ENCODE data around the gene VEGFA. TPM values are rescaled to one million over a fixed set of nuclear protein-coding genes. Genes with fewer than 3 reads are reported as not detected.
A peak's percentile ranks its signal among the peaks of the same experiment; 100 is the strongest.

Gene VEGFA
- polyA plus RNA-seq, 3 donors = 19.0 to 454 (median 32.0) TPM

- Mint-ChIP-seq H3K36me3 (no peaks in the 10 kb centered on the region), H3K4me3 (peak overlapping the region in 1 of 2 donors; percentile 9), H3K9me3 (peaks cover 0 to 2% (median 0%) of the 10 kb centered on the region in 7 donors), H3K27me3 (ENCODE audit: low read depth in 3 of 3) (peaks cover 15 to 22% (median 18%) of the 10 kb centered on the region in 3 donors), H3K4me1 (peaks cover 20% of the 10 kb centered on the region), H3K27ac (no peak overlapping the region)
- intact Hi-C loops (cut with micrococcal nuclease) = no loop called here
- peaks cover 0 to 8% of the 10 kb centered on the region in 2 donors for H3K27me3 ChIP-seq (ENCODE audit: control insufficient read depth in 2 of 2, insufficient read depth in 2 of 2, low read length in 2 of 2)
- no peak overlapping the region for H3K27ac ChIP-seq (ENCODE audit: low read depth in 1 of 2, low read length in 2 of 2)
- no peak overlapping the region for H3K4me3 ChIP-seq (replicated peaks in 1 of 3; ENCODE audit: low read depth in 2 of 3, low read length in 3 of 3)
- H3K9me3 ChIP-seq (replicated peaks in 1 of 2; ENCODE audit: control insufficient read depth in 1 of 2, insufficient read depth in 1 of 2, low read length in 2 of 2) = no peaks in the 10 kb centered on the region
- WGBS (ENCODE audit: insufficient coverage) = 100% methylated on average over 4 of the region's 7 CpGs
- no peaks in the 10 kb centered on the region for H3K36me3 ChIP-seq (replicated peaks in 1 of 2; ENCODE audit: control insufficient read depth in 1 of 2, insufficient read depth in 2 of 2, low read length in 2 of 2)
- no peaks in the 10 kb centered on the region for H3K79me2 ChIP-seq (ENCODE audit: insufficient read depth, low read length)
- no peak overlapping the region for H3K4me2 ChIP-seq (replicated peaks; ENCODE audit: extremely low read depth, low read length, poor library complexity, severe bottlenecking)
- no peak overlapping the region for H3K9ac ChIP-seq (ENCODE audit: insufficient read depth, low read length, poor library complexity, severe bottlenecking)
- peaks cover 15 to 17% of the 10 kb centered on the region in 2 donors for H3K4me1 ChIP-seq (ENCODE audit: control insufficient read depth in 1 of 2, insufficient read depth in 2 of 2, low read length in 2 of 2)
- no peak overlapping the region for H2AFZ ChIP-seq (ENCODE audit: insufficient read depth, low read depth, low read length, poor library complexity, severe bottlenecking)
- no peaks in the 10 kb centered on the region for H4K20me1 ChIP-seq (ENCODE audit: insufficient read depth, low read length)
- no peak for DNase-seq
- TF ChIP-seq CTCF (IDR thresholded peaks at IDR 0.05) = no peak
These were observed 10.7 kb upstream of the VEGFA start for GRCh38 chr6:43759136-43759906.

GRCh38 chr6:43759907-43760206 is 10.2 kb upstream of the VEGFA start:
- WGBS (ENCODE audit: insufficient coverage) = 83% methylated on average over 3 of the region's 4 CpGs
- peaks cover 20% of the 10 kb centered on the region for H3K4me1 Mint-ChIP-seq
- no peak for DNase-seq
- H3K27me3 Mint-ChIP-seq (ENCODE audit: low read depth in 3 of 3) = peaks cover 18 to 22% (median 20%) of the 10 kb centered on the region in 3 donors
- H3K4me3 ChIP-seq (replicated peaks in 1 of 3; ENCODE audit: low read depth in 2 of 3, low read length in 3 of 3) = no peak overlapping the region
- no peaks in the 10 kb centered on the region for H3K79me2 ChIP-seq (ENCODE audit: insufficient read depth, low read length)
- H3K27ac ChIP-seq (ENCODE audit: low read depth in 1 of 2, low read length in 2 of 2) = no peak overlapping the region
- H3K9ac ChIP-seq (ENCODE audit: insufficient read depth, low read length, poor library complexity, severe bottlenecking) = no peak overlapping the region
- H3K9me3 Mint-ChIP-seq = peaks cover 0 to 2% (median 0%) of the 10 kb centered on the region in 7 donors
- TF ChIP-seq CTCF (IDR thresholded peaks at IDR 0.05) = no peak
- H4K20me1 ChIP-seq (ENCODE audit: insufficient read depth, low read length) = no peaks in the 10 kb centered on the region
- H3K4me3 Mint-ChIP-seq = peak overlapping the region in 1 of 2 donors; percentile 43
- no peaks in the 10 kb centered on the region for H3K36me3 Mint-ChIP-seq
- no peak overlapping the region for H2AFZ ChIP-seq (ENCODE audit: insufficient read depth, low read depth, low read length, poor library complexity, severe bottlenecking)
- H3K36me3 ChIP-seq (replicated peaks in 1 of 2; ENCODE audit: control insufficient read depth in 1 of 2, insufficient read depth in 2 of 2, low read length in 2 of 2) = no peaks in the 10 kb centered on the region
- peaks cover 0 to 8% of the 10 kb centered on the region in 2 donors for H3K27me3 ChIP-seq (ENCODE audit: control insufficient read depth in 2 of 2, insufficient read depth in 2 of 2, low read length in 2 of 2)
- H3K4me2 ChIP-seq (replicated peaks; ENCODE audit: extremely low read depth, low read length, poor library complexity, severe bottlenecking) = no peak overlapping the region
- peak overlapping the region in 1 of 7 donors; percentile 6 for H3K27ac Mint-ChIP-seq
- no peaks in the 10 kb centered on the region for H3K9me3 ChIP-seq (replicated peaks in 1 of 2; ENCODE audit: control insufficient read depth in 1 of 2, insufficient read depth in 1 of 2, low read length in 2 of 2)
- peaks cover 15 to 17% of the 10 kb centered on the region in 2 donors for H3K4me1 ChIP-seq (ENCODE audit: control insufficient read depth in 1 of 2, insufficient read depth in 2 of 2, low read length in 2 of 2)
- intact Hi-C loops (cut with micrococcal nuclease) = loop anchor here in 1 of 2 donors (5.0 kb wide), 1 partner anchor 93 kb away; no protein-coding TSS in a partner anchor

Measured in CD14-positive monocyte (primary cell).